Effector memory CD8-positive, alpha-beta T cell (primary cell): ENCODE measurements around the gene PXT1.

Experiments used
- ATAC-seq: fragments of 150-1000 bp; cut with Tn5 transposase; replicated peaks from 2 replicates; pipeline ENCODE4 v1.10.0; 2021; ENCODE audit warnings: mild to moderate bottlenecking, moderate library complexity
- DNase-seq, 3 experiments: peaks; one replicate each; pipeline ENCODE4 v3.0.0; 2021
- H3K27ac Mint-ChIP-seq, 2 donors: one replicate each; pipeline ENCODE4 v1.8.0; 2022; ENCODE audit warnings: mild to moderate bottlenecking in 2 of 2, mixed read lengths in 2 of 2, moderate library complexity in 2 of 2
- H3K27me3 Mint-ChIP-seq, 2 donors: one replicate each; pipeline ENCODE4 v1.8.0; 2022; ENCODE audit warnings: mixed read lengths in 2 of 2
- H3K36me3 Mint-ChIP-seq: one replicate; pipeline ENCODE4 v1.8.0; 2022; ENCODE audit warnings: mild to moderate bottlenecking, moderate library complexity, mixed read lengths; ENCODE audit not compliant: insufficient read depth
- H3K4me1 Mint-ChIP-seq, 2 donors: one replicate each; pipeline ENCODE4 v1.8.0; 2022; ENCODE audit warnings: low read depth in 2 of 2, mixed read lengths in 2 of 2
- H3K4me3 Mint-ChIP-seq, 2 donors: one replicate each; pipeline ENCODE4 v1.8.0; 2022; ENCODE audit warnings: mild to moderate bottlenecking in 2 of 2, mixed read lengths in 2 of 2, moderate library complexity in 2 of 2
- H3K9me3 Mint-ChIP-seq, 2 donors: one replicate each; pipeline ENCODE4 v1.8.0; 2022; ENCODE audit warnings: mixed read lengths in 2 of 2

Gene PXT1

DNA sequence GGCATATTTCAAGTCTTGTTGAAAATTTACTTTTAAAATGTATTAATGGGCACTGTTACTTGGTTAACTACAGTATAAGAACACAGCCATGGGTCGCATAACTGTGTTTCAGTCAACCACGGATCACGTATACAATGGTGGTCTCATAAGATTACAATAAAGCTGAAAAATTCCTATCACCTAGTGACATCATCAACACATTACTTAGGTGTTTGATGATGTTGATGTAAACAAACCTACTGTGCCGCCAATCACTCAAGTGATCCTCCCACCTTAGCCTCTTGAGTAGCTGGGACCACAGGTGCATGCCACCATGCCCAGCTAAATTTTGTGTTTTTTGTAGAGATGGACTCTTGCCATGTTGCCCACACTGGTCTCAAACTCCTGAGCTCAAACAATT lies 38.5 kb downstream of the PXT1 start:
- H3K9me3 Mint-ChIP-seq: no peaks in the 10 kb centered on the region
- H3K4me1 Mint-ChIP-seq: no peaks in the 10 kb centered on the region
- peaks cover 18 to 34% of the 10 kb centered on the region in 2 donors for H3K27me3 Mint-ChIP-seq
- no peak for ATAC-seq
- no peak overlapping the region for H3K27ac Mint-ChIP-seq
- DNase-seq: no peak
- peaks cover 3% of the 10 kb centered on the region for H3K36me3 Mint-ChIP-seq
- H3K4me3 Mint-ChIP-seq: no peak overlapping the region

DNA sequence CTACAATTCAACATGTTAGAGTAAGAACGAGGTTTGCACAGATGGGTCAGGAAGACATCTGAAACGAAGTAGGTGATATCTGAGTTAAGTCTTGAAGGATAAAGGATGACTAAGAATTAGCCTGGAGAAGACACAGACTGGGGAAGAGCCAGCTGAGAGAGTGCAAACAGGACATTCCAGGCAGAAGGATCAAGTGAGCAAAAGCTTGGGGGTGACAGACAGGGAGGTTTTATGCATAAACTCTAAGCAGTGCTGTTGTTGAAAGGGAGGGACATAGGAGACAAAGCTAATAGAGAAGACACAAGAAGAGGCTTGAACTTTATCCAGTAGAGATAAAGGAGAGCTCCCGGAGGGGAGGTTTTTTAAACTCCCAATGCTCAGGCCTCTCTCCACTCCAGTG lies 40.2 kb downstream of the PXT1 start:
- DNase-seq: no peak
- Mint-ChIP-seq H3K4me1 (no peaks in the 10 kb centered on the region), H3K27me3 (peaks cover 14 to 30% of the 10 kb centered on the region in 2 donors)

DNA sequence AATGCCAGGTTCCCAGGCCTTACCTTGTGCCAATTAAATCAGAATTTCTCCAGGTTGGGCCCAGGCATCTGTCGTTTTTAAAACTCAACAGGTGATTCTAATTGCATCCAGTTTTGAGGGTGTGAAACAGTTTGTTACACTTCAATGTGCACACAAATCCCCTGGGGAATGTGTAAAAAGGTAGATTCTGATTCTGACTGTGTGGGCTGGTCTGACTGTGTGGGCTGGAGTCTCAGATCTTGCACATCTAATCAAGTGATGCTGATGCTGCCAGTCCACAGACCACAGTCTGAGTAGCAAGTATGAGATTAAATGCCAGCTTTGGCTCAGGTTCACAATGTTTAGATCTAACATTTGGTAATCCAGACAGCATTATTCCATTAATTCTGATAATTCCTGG lies 42.7 kb downstream of the PXT1 start:
- Mint-ChIP-seq H3K4me1 (no peaks in the 10 kb centered on the region), H3K27me3 (peaks cover 7 to 18% of the 10 kb centered on the region in 2 donors), H3K36me3 (no peaks in the 10 kb centered on the region), H3K9me3 (no peaks in the 10 kb centered on the region), H3K27ac (no peak overlapping the region), H3K4me3 (no peak overlapping the region)
- no peak for ATAC-seq
- DNase-seq: no peak

More for the DNA sequence above, 40.2 kb downstream of the PXT1 start:
- no peak for ATAC-seq
- no peaks in the 10 kb centered on the region for H3K36me3 Mint-ChIP-seq
- H3K9me3 Mint-ChIP-seq: no peaks in the 10 kb centered on the region
- no peak overlapping the region for H3K27ac Mint-ChIP-seq
- no peak overlapping the region for H3K4me3 Mint-ChIP-seq

DNA sequence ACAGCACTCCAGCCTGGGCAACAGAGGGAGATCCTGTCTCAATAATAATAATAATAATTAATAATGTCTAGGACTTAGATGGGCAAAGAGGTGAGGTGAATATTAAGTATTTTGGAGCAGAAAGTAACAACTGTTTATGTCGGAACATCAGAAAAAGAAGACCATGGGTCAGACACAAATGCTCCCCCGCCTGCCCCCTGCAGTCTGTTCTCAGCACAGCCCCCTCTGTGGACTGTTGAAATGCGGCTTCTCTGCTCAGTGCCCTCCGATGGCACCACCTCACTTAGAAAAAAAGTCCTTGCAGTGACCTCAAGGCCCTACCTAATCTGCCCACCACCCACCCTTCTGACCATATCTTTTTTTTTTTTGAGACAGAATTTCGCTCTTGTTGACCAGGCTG lies 50.0 kb downstream of the PXT1 start:
- Mint-ChIP-seq H3K4me3 (no peak overlapping the region), H3K27me3 (peaks cover 20% of the 10 kb centered on the region in 2 donors), H3K36me3 (no peaks in the 10 kb centered on the region), H3K9me3 (no peaks in the 10 kb centered on the region), H3K4me1 (peaks cover 0 to 6% of the 10 kb centered on the region in 2 donors), H3K27ac (no peak overlapping the region)
- DNase-seq: no peak
- no peak for ATAC-seq

DNA sequence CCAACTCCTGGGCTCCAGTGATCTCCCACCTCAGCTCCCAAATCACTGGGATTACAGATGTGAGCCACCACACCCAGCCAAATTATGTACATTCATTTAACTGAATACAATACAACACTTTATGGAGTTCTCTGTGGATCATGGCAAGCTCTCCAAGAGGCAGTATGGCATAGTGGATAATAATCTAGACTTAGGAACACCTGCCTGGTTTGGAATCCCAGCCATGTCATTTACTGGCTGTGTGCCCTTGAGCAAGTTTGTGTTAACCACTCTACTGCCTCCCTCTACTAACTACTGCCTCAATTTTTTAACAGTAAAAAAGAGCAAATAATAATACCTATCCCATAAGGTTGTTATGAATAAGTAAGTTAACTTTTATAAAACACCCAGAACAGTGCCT lies 53.3 kb downstream of the PXT1 start:
- Mint-ChIP-seq H3K36me3 (peaks cover 2% of the 10 kb centered on the region), H3K4me3 (no peak overlapping the region), H3K9me3 (no peaks in the 10 kb centered on the region), H3K27ac (no peak overlapping the region), H3K27me3 (peaks cover 20 to 38% of the 10 kb centered on the region in 2 donors), H3K4me1 (peaks cover 19% of the 10 kb centered on the region in 2 donors)
- no peak for DNase-seq
- no peak for ATAC-seq

DNA sequence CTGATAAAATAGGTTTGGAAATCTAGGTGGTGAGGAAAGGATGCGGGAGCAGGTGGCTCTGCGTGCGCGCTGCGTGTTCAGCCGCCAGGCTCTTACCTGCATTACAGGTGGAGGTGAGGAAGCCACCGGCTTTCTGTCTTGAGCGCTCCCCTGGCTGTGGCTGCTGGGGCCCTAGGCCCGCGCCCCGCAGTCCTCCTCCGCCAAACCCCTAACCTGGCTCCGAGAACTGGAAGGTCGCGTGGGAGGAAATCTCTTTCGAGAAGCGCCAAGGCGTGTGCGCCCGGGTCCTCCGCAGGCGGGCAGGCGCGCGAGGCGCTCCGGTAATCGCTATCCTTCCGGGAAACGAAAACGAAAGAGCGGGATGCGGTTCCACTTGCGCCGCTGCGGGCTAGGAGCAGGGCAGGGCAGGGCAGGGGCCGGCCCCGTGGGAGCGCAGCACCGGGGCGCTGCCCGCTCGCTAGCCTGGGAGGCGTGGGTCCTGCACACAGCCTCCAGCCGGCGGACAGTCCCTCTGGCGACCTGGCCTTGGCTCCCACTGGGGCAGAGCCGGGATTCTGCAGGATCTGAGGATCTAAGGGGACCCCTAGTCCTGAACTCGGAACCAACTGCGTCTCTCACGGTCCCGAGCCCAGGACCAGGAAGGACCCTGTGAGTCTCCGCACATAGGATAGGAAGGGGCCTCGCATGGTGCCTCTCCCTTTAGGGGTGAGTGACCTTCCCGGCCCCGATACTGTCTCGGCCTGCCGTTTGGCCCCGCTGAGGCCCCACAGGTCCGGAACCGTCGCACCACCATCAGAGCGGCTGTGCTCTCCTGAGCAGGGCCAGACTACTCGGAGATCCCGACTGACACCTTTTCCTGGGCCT lies 55.0 kb downstream of the PXT1 start, which contains the start of gene ETV7:
Gene ETV7 (minus strand): TSS at position 230 of the 864 bp plus-strand sequence. CDS start 128 bp downstream, at position 102.
- DNase-seq (peak; percentile 23 to 34 (median 24)), ATAC-seq (peak; percentile 75)
- Mint-ChIP-seq H3K36me3 (peaks cover 2% of the 10 kb centered on the region), H3K9me3 (no peaks in the 10 kb centered on the region), H3K27me3 (peaks cover 12 to 26% of the 10 kb centered on the region in 2 donors), H3K4me3 (peak within 1 kb of the TSS; percentile 85 to 93), H3K4me1 (peaks cover 19 to 27% of the 10 kb centered on the region in 2 donors), H3K27ac (peak within 1 kb of the TSS; percentile 72 to 85)

DNA sequence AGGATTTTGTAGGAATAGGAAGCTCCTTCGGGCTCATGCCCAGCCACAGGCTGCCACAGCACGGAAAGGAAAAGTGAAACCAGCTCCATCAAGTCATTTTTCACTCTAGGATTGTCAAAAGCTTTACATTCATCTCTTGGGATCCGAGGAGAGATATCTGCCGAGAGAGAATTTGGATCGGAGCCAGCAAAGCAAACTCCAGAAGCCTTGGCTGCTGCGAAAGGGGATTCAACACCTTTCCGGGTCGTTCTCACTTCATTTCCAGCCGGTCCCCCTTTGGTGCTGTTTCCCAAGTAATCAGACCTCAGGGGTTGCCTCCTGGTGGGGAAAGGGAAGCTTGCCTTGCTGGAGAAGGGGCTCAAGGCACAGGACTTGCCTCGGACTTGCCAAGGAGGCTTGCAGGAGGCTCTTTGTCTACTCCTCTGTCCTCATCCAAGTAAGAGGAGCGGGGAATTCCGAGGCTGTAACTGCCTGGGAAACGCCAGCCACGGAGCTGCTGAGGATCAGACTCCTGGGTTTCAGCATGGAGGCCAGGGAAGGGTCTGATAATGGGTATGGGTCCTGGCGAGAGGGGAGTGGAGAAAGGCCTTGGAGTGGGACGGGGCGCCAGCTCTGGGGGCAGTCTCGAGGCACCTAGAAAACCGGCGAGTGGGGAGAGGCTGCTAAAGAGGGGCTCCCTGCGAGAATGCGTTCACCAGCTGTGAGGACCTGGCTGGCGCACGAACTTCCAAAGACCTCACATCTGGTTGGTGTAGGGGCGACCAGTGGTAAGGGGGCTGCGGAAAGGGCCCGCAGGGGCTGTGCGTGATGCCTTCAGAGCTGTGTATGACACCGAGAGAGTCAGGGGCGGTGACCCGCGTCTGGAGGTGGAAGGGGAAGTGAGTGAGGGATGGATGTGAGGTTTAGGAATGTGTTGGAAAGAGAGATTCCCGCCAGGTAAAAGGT lies 55.9 kb downstream of the PXT1 start:
- peak in 2 of 3 experiments; percentile 8 to 9 for DNase-seq

DNA sequence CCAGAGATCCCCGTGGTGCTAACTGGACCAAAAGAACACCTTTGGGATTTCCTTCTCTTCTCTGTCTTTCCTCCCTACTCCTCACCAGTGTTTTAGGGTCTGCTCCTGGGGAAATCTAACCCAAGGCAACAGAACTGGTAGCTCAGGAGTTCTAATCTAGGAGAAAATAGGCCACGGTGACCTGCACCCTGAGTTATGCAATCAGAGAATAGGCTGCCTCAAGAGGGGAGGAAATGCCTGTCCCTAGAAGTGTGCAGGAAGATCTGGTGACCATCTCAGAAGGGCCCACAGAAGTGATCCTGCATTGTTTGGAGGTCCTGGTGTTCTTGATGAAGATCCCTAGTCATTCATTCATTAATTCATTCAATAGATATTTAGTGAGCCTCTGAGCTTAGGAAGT lies 58.6 kb downstream of the PXT1 start:
- Mint-ChIP-seq H3K4me3 (no peak overlapping the region), H3K36me3 (peaks cover 2% of the 10 kb centered on the region), H3K9me3 (no peaks in the 10 kb centered on the region), H3K27me3 (peaks cover 0 to 26% of the 10 kb centered on the region in 2 donors), H3K4me1 (peaks cover 19 to 29% of the 10 kb centered on the region in 2 donors), H3K27ac (peak overlapping the region in 1 of 2 donors; percentile 73)
- no peak for DNase-seq
- no peak for ATAC-seq

More for the DNA sequence above, 55.9 kb downstream of the PXT1 start:
- H3K27me3 Mint-ChIP-seq: peaks cover 12 to 26% of the 10 kb centered on the region in 2 donors
- peak; percentile 57 for ATAC-seq
- peak overlapping the region; percentile 72 to 85 for H3K27ac Mint-ChIP-seq
- peaks cover 2% of the 10 kb centered on the region for H3K36me3 Mint-ChIP-seq
- peaks cover 19 to 29% of the 10 kb centered on the region in 2 donors for H3K4me1 Mint-ChIP-seq
- H3K4me3 Mint-ChIP-seq: peak overlapping the region; percentile 85 to 93
- no peaks in the 10 kb centered on the region for H3K9me3 Mint-ChIP-seq

DNA sequence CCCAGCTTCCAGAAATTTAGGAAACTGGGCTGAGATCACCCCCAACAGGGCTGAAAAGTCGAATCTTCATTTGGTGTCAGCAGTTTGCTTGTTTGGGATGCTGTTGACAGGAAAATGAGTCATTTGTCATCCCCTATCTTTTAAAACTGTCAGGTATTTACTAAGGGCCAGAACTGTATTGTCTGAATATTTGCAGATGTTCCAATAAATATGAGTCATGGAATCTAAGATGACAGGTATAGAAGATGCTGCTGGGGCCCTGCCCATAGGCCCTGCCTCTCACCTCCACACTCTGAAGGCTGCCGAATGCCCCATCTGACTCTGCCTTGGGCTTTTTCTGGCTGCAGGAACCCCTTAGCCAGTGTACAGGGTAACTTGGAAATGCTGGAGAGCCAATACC lies 59.0 kb downstream of the PXT1 start:
- no peak for DNase-seq
- no peak overlapping the region for H3K4me3 Mint-ChIP-seq
- peaks cover 0 to 24% of the 10 kb centered on the region in 2 donors for H3K27me3 Mint-ChIP-seq
- peaks cover 19 to 29% of the 10 kb centered on the region in 2 donors for H3K4me1 Mint-ChIP-seq
- peak overlapping the region; percentile 73 to 88 for H3K27ac Mint-ChIP-seq
- peaks cover 2% of the 10 kb centered on the region for H3K36me3 Mint-ChIP-seq
- no peak for ATAC-seq
- H3K9me3 Mint-ChIP-seq: no peaks in the 10 kb centered on the region

DNA sequence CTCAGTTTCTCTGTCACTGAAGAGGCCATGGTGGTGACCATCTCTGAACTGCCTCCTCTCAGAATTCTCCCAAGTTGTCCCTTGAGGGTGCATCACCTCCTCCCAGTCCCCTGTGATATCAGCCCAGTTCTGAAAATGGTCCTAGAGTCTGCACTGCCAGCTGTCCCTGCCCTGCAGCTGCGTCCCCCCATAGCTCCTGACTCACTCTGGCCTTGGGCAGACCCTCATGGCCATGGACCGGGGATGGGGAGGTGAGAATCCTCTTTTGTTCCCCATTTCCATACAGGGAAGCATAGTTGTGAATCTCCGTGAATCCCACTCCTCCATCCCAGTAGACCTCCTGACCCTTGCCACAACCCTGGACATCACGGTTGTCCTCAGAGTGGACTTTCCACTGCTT lies 59.7 kb downstream of the PXT1 start:
- ATAC-seq (no peak), DNase-seq (no peak)
- no peak overlapping the region for H3K4me3 Mint-ChIP-seq
- H3K9me3 Mint-ChIP-seq: no peaks in the 10 kb centered on the region
- peak overlapping the region in 1 of 2 donors; percentile 88 for H3K27ac Mint-ChIP-seq
- peaks cover 2% of the 10 kb centered on the region for H3K36me3 Mint-ChIP-seq
- H3K27me3 Mint-ChIP-seq: peaks cover 0 to 18% of the 10 kb centered on the region in 2 donors
- H3K4me1 Mint-ChIP-seq: peaks cover 19 to 23% of the 10 kb centered on the region in 2 donors

DNA sequence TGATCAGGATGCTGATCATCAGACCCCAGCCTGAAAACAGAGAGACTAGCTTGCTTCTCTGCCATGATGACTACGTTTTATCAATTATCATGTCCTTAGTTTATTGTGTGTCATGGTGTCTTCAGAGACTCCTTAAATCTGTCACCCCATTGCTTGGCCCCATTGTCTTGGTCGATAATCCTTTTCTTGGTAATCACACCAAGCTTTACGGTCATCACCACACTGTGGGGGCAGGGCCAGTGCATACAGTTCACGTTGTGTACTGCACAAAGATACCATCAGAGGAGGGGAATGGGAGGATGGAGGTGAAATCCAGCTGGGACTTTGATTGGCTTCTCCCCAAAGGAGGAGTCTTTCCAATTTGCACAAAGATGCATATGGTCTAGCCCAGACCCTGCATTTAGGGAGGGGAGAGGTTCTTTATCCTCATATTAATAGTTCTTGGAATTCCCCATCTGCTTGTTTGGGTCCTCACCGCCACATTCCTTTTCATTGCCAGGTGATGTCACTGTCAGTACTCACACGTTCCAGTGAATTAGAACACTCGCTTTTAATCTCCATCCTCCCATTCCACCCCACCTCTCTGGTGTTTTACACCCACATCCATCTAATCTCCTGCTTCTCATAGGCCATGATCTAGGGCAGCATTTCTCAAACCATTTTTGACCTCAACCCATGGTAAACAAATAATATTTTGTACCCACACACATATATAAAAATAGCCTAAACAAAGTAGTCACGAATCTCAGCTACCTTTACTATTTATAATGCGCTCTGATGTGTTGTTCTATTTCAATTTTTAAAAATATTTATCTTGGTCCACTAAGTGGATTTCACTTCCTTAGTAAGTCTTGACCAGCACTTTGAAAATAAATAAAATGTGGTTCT lies 60.9 kb downstream of the PXT1 start:
- H3K36me3 Mint-ChIP-seq: peaks cover under 1% of the 10 kb centered on the region

DNA sequence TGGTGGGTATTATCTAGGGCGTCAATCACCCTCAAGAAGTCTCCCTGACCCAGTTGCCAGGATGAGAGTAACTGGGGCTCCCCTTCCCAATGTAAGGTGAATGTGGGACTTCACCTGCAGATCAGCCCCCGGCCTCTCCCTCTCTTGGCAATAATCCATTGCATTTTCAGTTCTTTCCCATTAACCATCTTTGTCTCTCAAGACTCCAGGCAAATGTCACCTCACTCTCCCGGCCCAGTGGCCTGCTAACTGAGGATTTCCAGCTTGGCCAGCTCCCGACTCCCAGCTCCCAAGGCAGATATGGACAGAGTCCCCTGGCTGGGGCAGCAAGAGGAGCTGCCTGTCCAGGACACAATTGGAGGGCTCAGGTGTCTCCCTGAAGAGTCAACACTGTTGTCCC lies 62.5 kb downstream of the PXT1 start:
- Mint-ChIP-seq H3K27me3 (no peaks in the 10 kb centered on the region), H3K9me3 (no peaks in the 10 kb centered on the region), H3K27ac (no peak overlapping the region), H3K36me3 (peaks cover 4% of the 10 kb centered on the region), H3K4me1 (peaks cover 0 to 12% of the 10 kb centered on the region in 2 donors), H3K4me3 (no peak overlapping the region)
- no peak for ATAC-seq
- no peak for DNase-seq

More for the DNA sequence above, 60.9 kb downstream of the PXT1 start:
- Mint-ChIP-seq H3K27ac (no peak overlapping the region), H3K9me3 (no peaks in the 10 kb centered on the region), H3K27me3 (peaks cover 0 to 10% of the 10 kb centered on the region in 2 donors), H3K4me3 (no peak overlapping the region), H3K4me1 (peaks cover 12 to 22% of the 10 kb centered on the region in 2 donors)
- ATAC-seq: no peak
- DNase-seq: no peak
